Endothelial cell of umbilical vein (primary cell): ENCODE data around the gene ABCC4. TPM values are rescaled to one million over a fixed set of nuclear protein-coding genes. Genes with fewer than 3 reads are reported as not detected.

Experiments used
- BruUV-seq: library from RNA; stranded (reverse); fragments of 400-500 nt; replicated peaks from 2 replicates; lab custom pipeline; 2021; lab: Mats Ljungman, UMichigan
- CTCF ChIA-PET: fragments of 300-600, 350-600 bp; sonication (Branson Sonifier 250); formaldehyde crosslinking; loops from one replicate; lab custom pipeline; 2021; ENCODE audit warnings: antibody characterized with exemption, inconsistent platforms; lab: Charles Lee
- POLR2A ChIA-PET: fragments of 300-600, 350-600 bp; sonication (Branson Sonifier 250); formaldehyde crosslinking; loops from one replicate; lab custom pipeline; 2021; ENCODE audit warnings: antibody characterized with exemption, inconsistent platforms; lab: Charles Lee
- DNase-seq: peaks from one replicate; pipeline ENCODE4 v3.0.0-alpha.2; 2011; ENCODE audit warnings: low read depth, low spot score
- FAIRE-seq: peaks from 2 replicates; lab custom pipeline; 2011; peaks lifted over from hg19 to GRCh38; lab: Jason Lieb, UNC
- H2AFZ ChIP-seq: 2 replicates; pipeline ENCODE4 v1.6.0; 2012; ENCODE audit warnings: low read depth, low read length, control low read depth, inconsistent platforms
- H3K27ac ChIP-seq: 2 replicates; pipeline ENCODE4 v1.5.1; 2011; ENCODE audit warnings: low read depth, mild to moderate bottlenecking, control low read depth, low read length, moderate library complexity; ENCODE audit not compliant: insufficient read depth
- H3K27me3 ChIP-seq, 2 experiments: 2 replicates each; pipeline versions ENCODE4 v1.6.0 to v1.6.1; 2011; ENCODE audit warnings: low read length in 2 of 2, mixed read lengths in 1 of 2; ENCODE audit not compliant: control insufficient read depth in 2 of 2, insufficient read depth in 2 of 2
- H3K36me3 ChIP-seq, 2 experiments: 2 replicates in 1 of 2; 3 replicates in 1 of 2; pipeline ENCODE4 v1.5.1; 2011; ENCODE audit warnings: low read length in 2 of 2, mild to moderate bottlenecking in 1 of 2, moderate library complexity in 1 of 2; ENCODE audit not compliant: control insufficient read depth in 2 of 2, insufficient read depth in 2 of 2; ENCODE audit errors: extremely low read depth in 1 of 2
- H3K4me1 ChIP-seq: 3 replicates; pipeline ENCODE4 v1.5.1; 2011; ENCODE audit warnings: mild to moderate bottlenecking, low read length; ENCODE audit not compliant: control insufficient read depth, insufficient read depth; ENCODE audit errors: extremely low read depth
- H3K4me2 ChIP-seq: 2 replicates; pipeline ENCODE4 v1.6.1; 2011; ENCODE audit warnings: low read length, control low read depth, mixed read lengths; ENCODE audit not compliant: insufficient read depth
- H3K4me3 ChIP-seq, 3 experiments: fragments of 200-600 bp in 1 of 3; sonication (generic), shearing (Covaris generic) in 1 of 3; replicated peaks in 1 of 3; 2 replicates each; pipeline ENCODE4 v1.5.1; 2011 to 2016; ENCODE audit warnings: control low read depth in 3 of 3, low read length in 3 of 3, mild to moderate bottlenecking in 2 of 3, inconsistent platforms in 1 of 3, low read depth in 1 of 3, moderate library complexity in 1 of 3; ENCODE audit not compliant: insufficient read depth in 1 of 3
- H3K79me2 ChIP-seq: 2 replicates; pipeline ENCODE4 v1.6.0; 2012; ENCODE audit warnings: low read length, inconsistent platforms; ENCODE audit not compliant: control insufficient read depth, insufficient read depth
- H3K9ac ChIP-seq: replicated peaks from 2 replicates; pipeline ENCODE3; 2011; ENCODE audit warnings: low read length, control low read depth; ENCODE audit not compliant: insufficient read depth; ENCODE audit errors: extremely low read depth
- H3K9me1 ChIP-seq: replicated peaks from 3 replicates; pipeline ENCODE4 v1.6.0; 2011; ENCODE audit warnings: mild to moderate bottlenecking, low read length; ENCODE audit not compliant: control insufficient read depth, insufficient read depth; ENCODE audit errors: extremely low read depth
- H3K9me3 ChIP-seq: replicated peaks from 2 replicates; pipeline ENCODE4 v1.5.1; 2012; ENCODE audit warnings: low read length, inconsistent platforms; ENCODE audit not compliant: control insufficient read depth, insufficient read depth
- H4K20me1 ChIP-seq: replicated peaks from 2 replicates; pipeline ENCODE3; 2011; ENCODE audit warnings: mild to moderate bottlenecking, low read length; ENCODE audit not compliant: control insufficient read depth, insufficient read depth; ENCODE audit errors: extremely low read depth
- EZH2 ChIP-seq: IDR thresholded peaks from 2 replicates; pipeline ENCODE4 v1.6.1; 2012; ENCODE audit warnings: borderline replicate concordance, low read depth, mild to moderate bottlenecking, moderate library complexity, low read length, inconsistent platforms; ENCODE audit not compliant: severe bottlenecking
- FOS ChIP-seq: IDR thresholded peaks from 2 replicates; pipeline ENCODE4 v1.6.1; 2011; ENCODE audit warnings: mild to moderate bottlenecking, low read length, moderate library complexity, borderline replicate concordance; ENCODE audit not compliant: insufficient read depth
- GATA2 ChIP-seq: IDR thresholded peaks from 2 replicates; pipeline ENCODE4 v1.7.0; 2011; ENCODE audit warnings: low read depth, mild to moderate bottlenecking, moderate library complexity, mixed read lengths, low read length; ENCODE audit not compliant: insufficient read length, insufficient read depth
- JUN ChIP-seq: IDR thresholded peaks from 2 replicates; pipeline ENCODE4 v1.6.1; 2011; ENCODE audit warnings: borderline replicate concordance, low read depth; ENCODE audit not compliant: insufficient read length, insufficient read depth
- MYC ChIP-seq: IDR thresholded peaks from one replicate; pipeline ENCODE4 v1.6.1; 2011; ENCODE audit warnings: mild to moderate bottlenecking, low read depth, low read length
- POLR2A ChIP-seq: IDR thresholded peaks from 2 replicates; pipeline ENCODE4 v1.6.1; 2012; ENCODE audit warnings: low read depth, mild to moderate bottlenecking, control low read depth, low read length
- POLR2AphosphoS5 ChIP-seq: IDR thresholded peaks from 2 replicates; pipeline ENCODE4 v1.6.1; 2012; ENCODE audit warnings: low read depth, mild to moderate bottlenecking, control low read depth, low read length, moderate library complexity; ENCODE audit not compliant: insufficient read depth
- dilution Hi-C: fragments of 300-500 bp; cut with MboI; formaldehyde crosslinking; loops from one replicate; pipeline ENCODE4 v1.15.0; 2019; ENCODE audit warnings: low sequenced_read_pairs; ENCODE audit not compliant: extremely low pct_ligation_motif_present
- intact Hi-C: fragments of 100-400 bp; cut with micrococcal nuclease; formaldehyde crosslinking; loops from one replicate; pipeline ENCODE4 v1.10.0; 2022
- polyA plus RNA-seq, 4 experiments: library from polyadenylated mRNA; depleted of rRNA in 3 of 4; stranded (reverse) in 3 of 4; unstranded in 1 of 4; fragments of >200 nt; gene quantifications; 2 replicates each; pipeline versions ENCODE4 v1.2.1 to v1.2.3, GENCODE V29; 2011 to 2012; ENCODE audit warnings: missing spikeins in 1 of 4
- total RNA-seq: library from RNA; stranded (reverse); gene quantifications from 2 replicates; pipeline ENCODE4 v1.2.3, GENCODE V29; 2021
- TF ChIP-seq, protein P1 (sequence below): IDR thresholded peaks from 2 replicates; pipeline ENCODE4 v1.6.1; 2011; ENCODE audit not compliant: insufficient read depth, insufficient read length
- TF ChIP-seq, protein P2 (sequence below), 2 donors: IDR thresholded peaks; 1 replicate in 1 of 2; 2 replicates in 1 of 2; pipeline ENCODE4 v1.5.1; 2011; ENCODE audit warnings: low read length in 2 of 2, mild to moderate bottlenecking in 2 of 2, moderate library complexity in 2 of 2, control low read depth in 1 of 2, inconsistent platforms in 1 of 2, low read depth in 1 of 2; ENCODE audit not compliant: insufficient read depth in 1 of 2; ENCODE audit errors: extremely low read depth in 1 of 2

Gene ABCC4
- total and polyA plus RNA-seq, 2 donors (not counting 3 experiments of a cell fraction or from before 2014, with no cell fraction given), result 9.2 to 15.9 TPM

DNA sequence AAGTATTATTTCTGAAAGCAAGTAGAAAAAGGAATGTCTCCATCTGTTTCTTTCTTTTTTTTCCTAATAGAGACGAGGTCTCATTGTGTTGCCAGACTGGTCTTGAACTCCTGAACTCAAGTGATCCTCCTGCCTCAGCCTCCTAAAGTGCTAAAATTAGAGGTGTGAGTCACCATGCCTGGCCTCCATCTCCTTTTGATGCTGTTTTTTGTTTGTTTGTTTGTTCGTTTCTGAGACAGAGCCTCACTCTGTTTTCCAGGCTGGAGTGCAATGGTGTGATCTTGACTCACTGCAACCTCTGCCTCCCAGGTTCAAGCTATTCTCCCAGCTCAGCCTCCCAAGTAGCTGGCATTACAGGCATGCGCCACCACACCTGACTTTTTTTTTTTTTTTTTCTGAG, 14.5 kb upstream of the ABCC4 start:
- FAIRE-seq, result no peak

More for the DNA sequence above, 14.5 kb upstream of the ABCC4 start:
- H3K27ac ChIP-seq, result no peak overlapping the region
- no peak overlapping the region for H2AFZ ChIP-seq
- no peak overlapping the region for H3K4me2 ChIP-seq
- no peaks in the 10 kb centered on the region for H3K36me3 ChIP-seq
- TF ChIP-seq, protein P1, sequence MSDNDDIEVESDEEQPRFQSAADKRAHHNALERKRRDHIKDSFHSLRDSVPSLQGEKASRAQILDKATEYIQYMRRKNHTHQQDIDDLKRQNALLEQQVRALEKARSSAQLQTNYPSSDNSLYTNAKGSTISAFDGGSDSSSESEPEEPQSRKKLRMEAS, result no peak
- TF ChIP-seq POLR2A (no peak), POLR2AphosphoS5 (no peak), JUN (no peak), GATA2 (no peak), MYC (no peak), FOS (no peak), EZH2 (no peak)
- TF ChIP-seq, protein P2, sequence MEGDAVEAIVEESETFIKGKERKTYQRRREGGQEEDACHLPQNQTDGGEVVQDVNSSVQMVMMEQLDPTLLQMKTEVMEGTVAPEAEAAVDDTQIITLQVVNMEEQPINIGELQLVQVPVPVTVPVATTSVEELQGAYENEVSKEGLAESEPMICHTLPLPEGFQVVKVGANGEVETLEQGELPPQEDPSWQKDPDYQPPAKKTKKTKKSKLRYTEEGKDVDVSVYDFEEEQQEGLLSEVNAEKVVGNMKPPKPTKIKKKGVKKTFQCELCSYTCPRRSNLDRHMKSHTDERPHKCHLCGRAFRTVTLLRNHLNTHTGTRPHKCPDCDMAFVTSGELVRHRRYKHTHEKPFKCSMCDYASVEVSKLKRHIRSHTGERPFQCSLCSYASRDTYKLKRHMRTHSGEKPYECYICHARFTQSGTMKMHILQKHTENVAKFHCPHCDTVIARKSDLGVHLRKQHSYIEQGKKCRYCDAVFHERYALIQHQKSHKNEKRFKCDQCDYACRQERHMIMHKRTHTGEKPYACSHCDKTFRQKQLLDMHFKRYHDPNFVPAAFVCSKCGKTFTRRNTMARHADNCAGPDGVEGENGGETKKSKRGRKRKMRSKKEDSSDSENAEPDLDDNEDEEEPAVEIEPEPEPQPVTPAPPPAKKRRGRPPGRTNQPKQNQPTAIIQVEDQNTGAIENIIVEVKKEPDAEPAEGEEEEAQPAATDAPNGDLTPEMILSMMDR (IDR thresholded peaks at IDR 0.05; ENCODE audit: extremely low read depth in 1 of 2, insufficient read depth in 1 of 2, low read depth in 1 of 2, low read length in 2 of 2), result no peak
- H3K9ac ChIP-seq, result no peak overlapping the region
- peaks cover 0 to 9% of the 10 kb centered on the region in 2 experiments for H3K27me3 ChIP-seq
- dilution Hi-C loops (no loop called here), intact Hi-C loops (no loop called here)
- no peaks in the 10 kb centered on the region for H4K20me1 ChIP-seq
- POLR2A ChIA-PET, result interaction anchor here (0.6 kb wide), 1 partner anchor 9 kb away, joined by 3 read pairs; no protein-coding TSS in a partner anchor
- H3K4me1 ChIP-seq, result peaks cover 16% of the 10 kb centered on the region
- no peaks in the 10 kb centered on the region for H3K79me2 ChIP-seq
- CTCF ChIA-PET, result interaction anchor here (0.9 to 1.5 kb wide), 3 partner anchors 14 to 65 kb away, joined by 3 to 4 read pairs (median 3); no protein-coding TSS in a partner anchor
- no peaks in the 10 kb centered on the region for H3K9me3 ChIP-seq
- no peak for DNase-seq
- H3K9me1 ChIP-seq, result no peaks in the 10 kb centered on the region
- no TSS peak for BruUV-seq
- no peak overlapping the region for H3K4me3 ChIP-seq
